Smooth muscle cell (in vitro differentiated cells): ENCODE measurements around the gene ZNF467. TPM values are rescaled to one million over a fixed set of nuclear protein-coding genes. Genes with fewer than 3 reads are reported as not detected.

Experiments
- DNase-seq: peaks from one replicate; lab custom pipeline; 2025; ENCODE audit not compliant: unreplicated experiment; lab: John Stamatoyannopoulos, UW
- H2AFZ ChIP-seq: fragments of 200-600 bp; sonication (generic); 2 replicates; pipeline ENCODE4 v1.6.0; 2016; ENCODE audit warnings: antibody characterized with exemption, low read depth, mild to moderate bottlenecking
- H3F3A ChIP-seq: fragments of 200-600 bp; sonication (generic); 2 replicates; pipeline ENCODE4 v1.6.0; 2017; ENCODE audit warnings: antibody characterized with exemption, low read depth
- H3K27ac ChIP-seq: fragments of 200-600 bp; sonication (generic); 2 replicates; pipeline ENCODE4 v1.5.1; 2016; ENCODE audit warnings: low read depth, mild to moderate bottlenecking
- H3K27me3 ChIP-seq: fragments of 200-600 bp; sonication (generic); 2 replicates; pipeline ENCODE4 v1.6.1; 2016; ENCODE audit warnings: low read depth, mild to moderate bottlenecking
- H3K36me3 ChIP-seq: fragments of 200-600 bp; sonication (generic); 2 replicates; pipeline ENCODE4 v1.5.1; 2016; ENCODE audit warnings: low read depth
- H3K4me1 ChIP-seq: fragments of 200-600 bp; sonication (generic); 2 replicates; pipeline ENCODE4 v1.5.1; 2016; ENCODE audit warnings: low read depth
- H3K4me2 ChIP-seq: fragments of 200-600 bp; sonication (generic); 2 replicates; pipeline ENCODE4 v1.6.0; 2016; ENCODE audit warnings: mild to moderate bottlenecking
- H3K4me3 ChIP-seq: fragments of 200-600 bp; sonication (generic); 2 replicates; pipeline ENCODE4 v1.5.1; 2016; ENCODE audit warnings: mild to moderate bottlenecking
- H3K79me2 ChIP-seq: fragments of 200-600 bp; sonication (generic); 2 replicates; pipeline ENCODE4 v1.6.0; 2016; ENCODE audit warnings: low read depth, mild to moderate bottlenecking
- H3K9ac ChIP-seq: fragments of 200-600 bp; sonication (generic); 2 replicates; pipeline ENCODE4 v1.6.0; 2016; ENCODE audit warnings: low read depth
- H3K9me3 ChIP-seq: fragments of 200-600 bp; sonication (generic); replicated peaks from 2 replicates; pipeline ENCODE4 v1.5.1; 2016; ENCODE audit warnings: low read depth
- H4K20me1 ChIP-seq: fragments of 200-600 bp; sonication (generic); 2 replicates; pipeline ENCODE4 v1.6.0; 2016; ENCODE audit warnings: low read depth
- CTCF ChIP-seq: fragments of 200-600 bp; sonication (generic); IDR thresholded peaks from 2 replicates; pipeline ENCODE4 v1.5.1; 2017; ENCODE audit warnings: borderline replicate concordance, mild to moderate bottlenecking, antibody characterized with exemption; ENCODE audit not compliant: insufficient read depth, poor library complexity, severe bottlenecking
- WGBS: methylation state at CpG from one replicate; pipeline ENCODE4 v1.1.7; 2016; ENCODE audit warnings: low lambda C conversion rate; 5-methylcytosine and 5-hydroxymethylcytosine counted together
- polyA plus RNA-seq: library from polyadenylated mRNA; unstranded; fragments of >200 nt; fragmentation: Nextera tagmentation; extraction: Ambion mirVana; gene quantifications from 2 replicates; pipeline ENCODE4 v1.2.1, GENCODE V29; 2016
- total RNA-seq: library from RNA; depleted of rRNA; stranded (reverse); fragments of >200 nt; gene quantifications from 2 replicates; pipeline ENCODE4 v1.2.3, GENCODE V29; 2014

Gene ZNF467
- total and polyA plus RNA-seq, 2 experiments from 2014 or later = 2.0 to 8.2 TPM

- H3K4me3 ChIP-seq = no peak overlapping the region
- no peak overlapping the region for H3K9ac ChIP-seq
- H3K27me3 ChIP-seq = no peaks in the 10 kb centered on the region
- no peak overlapping the region for H2AFZ ChIP-seq
- no peak overlapping the region for H3K27ac ChIP-seq
- DNase-seq = no peak
- no peaks in the 10 kb centered on the region for H3K36me3 ChIP-seq
- H3F3A ChIP-seq = no peaks in the 10 kb centered on the region
- peaks cover 3% of the 10 kb centered on the region for H3K4me1 ChIP-seq
- WGBS = 94% methylated on average over 23 of the region's 23 CpGs
- no peaks in the 10 kb centered on the region for H3K79me2 ChIP-seq
- no peak overlapping the region for H3K4me2 ChIP-seq
- H3K9me3 ChIP-seq = no peaks in the 10 kb centered on the region
- TF ChIP-seq CTCF = no peak
- no peaks in the 10 kb centered on the region for H4K20me1 ChIP-seq
These were observed 44.6 kb upstream of the ZNF467 start for GRCh38 chr7:149817836-149818535.

- Histone ChIP-seq H3K27me3 (no peaks in the 10 kb centered on the region), H3K79me2 (no peaks in the 10 kb centered on the region), H3K4me2 (no peak overlapping the region), H3K27ac (no peak overlapping the region), H3K4me1 (peaks cover 3% of the 10 kb centered on the region), H3K36me3 (no peaks in the 10 kb centered on the region), H4K20me1 (no peaks in the 10 kb centered on the region), H3F3A (no peaks in the 10 kb centered on the region), H3K9me3 (no peaks in the 10 kb centered on the region), H3K4me3 (no peak overlapping the region), H3K9ac (no peak overlapping the region), H2AFZ (no peak overlapping the region)
- 83% methylated on average over 8 of the region's 8 CpGs for WGBS
- no peak for DNase-seq
- TF ChIP-seq CTCF = no peak
These were observed 43.9 kb upstream of the ZNF467 start for GRCh38 chr7:149817301-149817771.

GRCh38 chr7:149816794-149817193 is 43.4 kb upstream of the ZNF467 start:
- Histone ChIP-seq H3F3A (no peaks in the 10 kb centered on the region), H4K20me1 (no peaks in the 10 kb centered on the region), H3K4me1 (peaks cover 3% of the 10 kb centered on the region), H3K79me2 (no peaks in the 10 kb centered on the region), H3K27ac (no peak overlapping the region), H3K4me3 (no peak overlapping the region), H3K27me3 (no peaks in the 10 kb centered on the region), H3K9ac (no peak overlapping the region), H3K36me3 (no peaks in the 10 kb centered on the region), H2AFZ (no peak overlapping the region), H3K4me2 (no peak overlapping the region), H3K9me3 (no peaks in the 10 kb centered on the region)
- no peak for TF ChIP-seq CTCF
- WGBS = 94% methylated on average over 3 of the region's 4 CpGs
- DNase-seq = no peak

GRCh38 chr7:149816267-149816751 is 42.9 kb upstream of the ZNF467 start:
- no peak for DNase-seq
- 95% methylated on average over 8 of the region's 21 CpGs for WGBS
- no peaks in the 10 kb centered on the region for H3K9me3 ChIP-seq

More at GRCh38 chr7:149816267-149816751, 42.9 kb upstream of the ZNF467 start:
- Histone ChIP-seq H3K9ac (no peak overlapping the region), H3F3A (no peaks in the 10 kb centered on the region), H4K20me1 (no peaks in the 10 kb centered on the region), H3K79me2 (no peaks in the 10 kb centered on the region), H3K4me1 (peaks cover 3% of the 10 kb centered on the region), H3K4me2 (no peak overlapping the region), H2AFZ (no peak overlapping the region), H3K4me3 (no peak overlapping the region), H3K36me3 (no peaks in the 10 kb centered on the region), H3K27ac (no peak overlapping the region), H3K27me3 (no peaks in the 10 kb centered on the region)
- TF ChIP-seq CTCF = no peak
